Keratinocyte (primary cell): ENCODE measurements around the gene RPL31. TPM values are rescaled to one million over a fixed set of nuclear protein-coding genes. Genes with fewer than 3 reads are reported as not detected.

Source experiments
- DNase-seq: peaks from one replicate; pipeline ENCODE4 v3.0.0-alpha.2; 2011; ENCODE audit warnings: low read depth, missing footprints, low spot score
- FAIRE-seq: peaks from 2 replicates; lab custom pipeline; 2011; peaks lifted over from hg19 to GRCh38; lab: Jason Lieb, UNC
- H2AFZ ChIP-seq: 2 replicates; pipeline ENCODE4 v1.6.0; 2012; ENCODE audit warnings: low read length, control low read depth, inconsistent platforms; ENCODE audit not compliant: control insufficient read depth
- H3K27ac ChIP-seq: 2 replicates; pipeline ENCODE4 v1.5.1; 2011; ENCODE audit warnings: low read length; ENCODE audit not compliant: control insufficient read depth, insufficient read depth
- H3K27me3 ChIP-seq: 3 replicates; pipeline ENCODE4 v1.6.0; 2011; ENCODE audit warnings: low read length; ENCODE audit not compliant: control insufficient read depth, insufficient read depth; ENCODE audit errors: extremely low read depth
- H3K36me3 ChIP-seq, 2 experiments: 2 replicates in 1 of 2; 3 replicates in 1 of 2; pipeline ENCODE4 v1.5.1; 2011; ENCODE audit warnings: low read length in 2 of 2, mild to moderate bottlenecking in 1 of 2; ENCODE audit not compliant: control insufficient read depth in 2 of 2, insufficient read depth in 2 of 2; ENCODE audit errors: extremely low read depth in 1 of 2
- H3K4me1 ChIP-seq: 3 replicates; pipeline ENCODE4 v1.5.1; 2011; ENCODE audit warnings: low read length; ENCODE audit not compliant: control insufficient read depth, insufficient read depth; ENCODE audit errors: extremely low read depth
- H3K4me2 ChIP-seq: 3 replicates; pipeline ENCODE4 v1.6.0; 2011; ENCODE audit warnings: low read depth, low read length; ENCODE audit not compliant: control insufficient read depth, insufficient read depth; ENCODE audit errors: extremely low read depth
- H3K4me3 ChIP-seq, 3 experiments: fragments of 200-600 bp in 1 of 3; sonication (generic) in 1 of 3; 2 replicates in 2 of 3; 3 replicates in 1 of 3; pipeline ENCODE4 v1.5.1; 2011 to 2016; ENCODE audit warnings: low read length in 3 of 3, mild to moderate bottlenecking in 3 of 3, control low read depth in 2 of 3, inconsistent platforms in 1 of 3, low read depth in 1 of 3, mixed read lengths in 1 of 3, mixed run types in 1 of 3, moderate library complexity in 1 of 3; ENCODE audit not compliant: control insufficient read depth in 2 of 3, insufficient read depth in 2 of 3; ENCODE audit errors: extremely low read depth in 1 of 3
- H3K79me2 ChIP-seq: 2 replicates; pipeline ENCODE4 v1.6.0; 2012; ENCODE audit warnings: low read length; ENCODE audit not compliant: control insufficient read depth, insufficient read depth
- H3K9ac ChIP-seq: 3 replicates; pipeline ENCODE4 v1.6.0; 2011; ENCODE audit warnings: low read length; ENCODE audit not compliant: control insufficient read depth, insufficient read depth; ENCODE audit errors: extremely low read depth
- H3K9me1 ChIP-seq: 3 replicates; pipeline ENCODE4 v1.6.0; 2011; ENCODE audit warnings: low read length; ENCODE audit not compliant: control insufficient read depth, insufficient read depth; ENCODE audit errors: extremely low read depth
- H3K9me3 ChIP-seq: 2 replicates; pipeline ENCODE4 v1.5.1; 2012; ENCODE audit warnings: low read depth, low read length; ENCODE audit not compliant: control insufficient read depth
- H4K20me1 ChIP-seq: 3 replicates; pipeline ENCODE4 v1.6.0; 2011; ENCODE audit warnings: low read length; ENCODE audit not compliant: control insufficient read depth, insufficient read depth; ENCODE audit errors: extremely low read depth
- EZH2 ChIP-seq: IDR thresholded peaks from one replicate; pipeline ENCODE4 v1.6.1; 2012; ENCODE audit warnings: inconsistent platforms, mild to moderate bottlenecking, low read length, moderate library complexity
- dilution Hi-C: fragments of 300-500 bp; cut with MboI; formaldehyde crosslinking; loops from one replicate; pipeline ENCODE4 v1.7.0; 2020; ENCODE audit warnings: low sequenced_read_pairs; ENCODE audit not compliant: extremely low pct_ligation_motif_present
- polyA plus RNA-seq, 5 experiments: library from polyadenylated mRNA; depleted of rRNA in 3 of 5; stranded (reverse) in 3 of 5; stranded (forward) in 1 of 5; unstranded in 1 of 5; fragments of >200 nt; gene quantifications; 1 replicate in 1 of 5; 2 replicates in 3 of 5; 3 replicates in 1 of 5; pipeline versions ENCODE4 v1.2.1 to v1.2.3, GENCODE V29; 2011 to 2012; ENCODE audit warnings: missing spikeins in 2 of 5, low read depth in 1 of 5, low replicate concordance in 1 of 5
- TF ChIP-seq, protein P1 (sequence below), 3 experiments: IDR thresholded peaks in 1 of 3; conservative IDR thresholded peaks in 1 of 3; optimal IDR thresholded peaks in 1 of 3; 2 replicates in 2 of 3; 3 replicates in 1 of 3; pipeline versions ENCODE3 to v1.5.1; 2011; ENCODE audit warnings: low read length in 3 of 3, mild to moderate bottlenecking in 3 of 3, moderate library complexity in 2 of 3, control low read depth in 1 of 3, inconsistent platforms in 1 of 3; ENCODE audit not compliant: insufficient read depth in 2 of 3; ENCODE audit errors: extremely low read depth in 1 of 3

RPL31 gene
- polyA plus RNA-seq, 1 donor (not counting 4 experiments of a cell fraction or from before 2014, with no cell fraction given): 2,795 TPM

DNA sequence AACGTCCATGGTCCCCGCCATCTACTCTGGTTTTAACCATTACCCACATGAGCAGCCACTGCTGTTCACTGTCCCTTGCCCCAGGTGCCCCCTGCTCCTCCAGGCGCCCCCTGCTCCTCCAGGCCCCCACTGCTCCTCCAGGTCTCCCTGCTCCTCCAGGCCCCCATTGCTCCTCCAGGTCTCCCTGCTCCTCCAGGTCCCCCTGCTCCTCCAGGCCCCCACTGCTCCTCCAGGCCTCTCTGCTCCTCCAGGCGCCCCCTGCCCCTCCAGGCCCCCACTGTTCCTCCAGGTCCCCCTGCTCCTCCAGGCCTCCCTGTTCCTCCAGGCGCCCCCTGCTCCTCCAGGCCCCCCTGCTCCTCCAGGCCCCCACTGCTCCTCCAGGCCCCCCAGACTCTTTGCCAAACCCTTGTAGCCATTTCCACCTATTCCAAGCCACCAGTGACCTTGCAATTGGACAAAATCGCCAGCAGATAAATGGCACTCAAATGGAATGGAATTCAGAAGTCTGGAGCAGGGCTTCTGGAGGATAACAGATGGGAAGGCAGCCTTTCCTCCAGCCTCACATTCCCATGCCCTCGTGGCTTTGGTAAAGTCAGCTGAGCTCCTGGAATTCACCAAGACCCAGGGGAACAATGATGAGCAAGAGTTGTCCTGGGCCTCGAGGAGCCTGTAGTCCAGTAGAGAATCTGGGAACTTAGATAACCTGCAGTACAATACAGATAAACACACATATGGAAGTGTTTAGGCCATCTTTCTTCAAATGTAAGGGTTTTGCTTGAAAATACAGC is 13.3 kb upstream of the RPL31 start:
- H3K79me2 ChIP-seq: no peaks in the 10 kb centered on the region
- dilution Hi-C loops: no loop called here
- peaks cover 2 to 33% of the 10 kb centered on the region in 2 experiments for H3K36me3 ChIP-seq
- DNase-seq (no peak), FAIRE-seq (no peak)
- H3K27me3 ChIP-seq: no peaks in the 10 kb centered on the region
- no peaks in the 10 kb centered on the region for H3K4me1 ChIP-seq
- H3K27ac ChIP-seq: no peak overlapping the region
- H3K9me3 ChIP-seq: no peaks in the 10 kb centered on the region
- TF ChIP-seq EZH2: no peak
- TF ChIP-seq, protein P1, sequence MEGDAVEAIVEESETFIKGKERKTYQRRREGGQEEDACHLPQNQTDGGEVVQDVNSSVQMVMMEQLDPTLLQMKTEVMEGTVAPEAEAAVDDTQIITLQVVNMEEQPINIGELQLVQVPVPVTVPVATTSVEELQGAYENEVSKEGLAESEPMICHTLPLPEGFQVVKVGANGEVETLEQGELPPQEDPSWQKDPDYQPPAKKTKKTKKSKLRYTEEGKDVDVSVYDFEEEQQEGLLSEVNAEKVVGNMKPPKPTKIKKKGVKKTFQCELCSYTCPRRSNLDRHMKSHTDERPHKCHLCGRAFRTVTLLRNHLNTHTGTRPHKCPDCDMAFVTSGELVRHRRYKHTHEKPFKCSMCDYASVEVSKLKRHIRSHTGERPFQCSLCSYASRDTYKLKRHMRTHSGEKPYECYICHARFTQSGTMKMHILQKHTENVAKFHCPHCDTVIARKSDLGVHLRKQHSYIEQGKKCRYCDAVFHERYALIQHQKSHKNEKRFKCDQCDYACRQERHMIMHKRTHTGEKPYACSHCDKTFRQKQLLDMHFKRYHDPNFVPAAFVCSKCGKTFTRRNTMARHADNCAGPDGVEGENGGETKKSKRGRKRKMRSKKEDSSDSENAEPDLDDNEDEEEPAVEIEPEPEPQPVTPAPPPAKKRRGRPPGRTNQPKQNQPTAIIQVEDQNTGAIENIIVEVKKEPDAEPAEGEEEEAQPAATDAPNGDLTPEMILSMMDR (optimal IDR thresholded peaks at IDR 0.05 in 1 of 3, IDR thresholded peaks at IDR 0.05 in 1 of 3, conservative IDR thresholded peaks at IDR 0.05 in 1 of 3; ENCODE audit: extremely low read depth in 1 of 3, insufficient read depth in 2 of 3, low read length in 3 of 3): no peak
- H2AFZ ChIP-seq: no peak overlapping the region
- no peak overlapping the region for H3K4me3 ChIP-seq
- H3K4me2 ChIP-seq: no peak overlapping the region
- no peaks in the 10 kb centered on the region for H4K20me1 ChIP-seq
- no peak overlapping the region for H3K9ac ChIP-seq
- no peaks in the 10 kb centered on the region for H3K9me1 ChIP-seq

DNA sequence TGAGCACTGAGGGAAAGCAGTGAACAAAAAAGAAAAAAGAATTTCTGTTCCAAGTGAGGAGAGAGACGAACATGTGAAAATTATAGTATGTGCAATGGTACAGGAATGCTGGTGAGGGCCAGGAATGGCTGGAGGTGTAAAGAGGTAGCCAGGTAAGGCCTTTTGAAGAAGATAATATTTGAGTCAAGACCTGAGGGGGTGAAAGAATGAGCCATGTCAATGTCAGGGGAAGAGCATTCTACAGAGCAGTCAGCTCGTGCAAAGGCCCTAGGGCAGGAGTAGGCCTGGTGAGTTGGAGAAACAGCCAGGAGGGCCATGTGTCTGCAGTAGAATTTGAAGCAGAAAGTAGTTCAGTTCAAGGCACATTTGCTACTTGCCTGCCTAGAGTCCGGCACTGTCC is 12.4 kb upstream of the RPL31 start:
- Histone ChIP-seq H3K79me2 (no peaks in the 10 kb centered on the region), H3K4me3 (no peak overlapping the region), H3K4me1 (no peaks in the 10 kb centered on the region), H3K9me1 (no peaks in the 10 kb centered on the region), H2AFZ (no peak overlapping the region), H3K9me3 (no peaks in the 10 kb centered on the region), H3K9ac (no peak overlapping the region), H3K27me3 (no peaks in the 10 kb centered on the region), H3K4me2 (no peak overlapping the region), H4K20me1 (no peaks in the 10 kb centered on the region), H3K36me3 (peaks cover 2 to 38% of the 10 kb centered on the region in 2 experiments), H3K27ac (no peak overlapping the region)
- TF ChIP-seq EZH2: no peak
- TF ChIP-seq, protein P1 (optimal IDR thresholded peaks at IDR 0.05 in 1 of 3, IDR thresholded peaks at IDR 0.05 in 1 of 3, conservative IDR thresholded peaks at IDR 0.05 in 1 of 3; ENCODE audit: extremely low read depth in 1 of 3, insufficient read depth in 2 of 3, low read length in 3 of 3): no peak
- dilution Hi-C loops: no loop called here
- no peak for DNase-seq
- no peak for FAIRE-seq
